Raji (cell line): ENCODE data around the gene BRD3OS.

Experiments
- POLR2A ChIP-seq: IDR thresholded peaks from 2 replicates; pipeline ENCODE4 v1.6.1; 2011; ENCODE audit warnings: low read depth, low read length, control low read depth; ENCODE audit not compliant: insufficient read depth

BRD3OS gene

GRCh38 chr9:134033516-134034214 lies 8.4 kb downstream of the BRD3OS start:
- no peak for TF ChIP-seq POLR2A

- no peak for TF ChIP-seq POLR2A
Observed at GRCh38 chr9:134034215-134035040, 9.1 kb downstream of the BRD3OS start.

DNA sequence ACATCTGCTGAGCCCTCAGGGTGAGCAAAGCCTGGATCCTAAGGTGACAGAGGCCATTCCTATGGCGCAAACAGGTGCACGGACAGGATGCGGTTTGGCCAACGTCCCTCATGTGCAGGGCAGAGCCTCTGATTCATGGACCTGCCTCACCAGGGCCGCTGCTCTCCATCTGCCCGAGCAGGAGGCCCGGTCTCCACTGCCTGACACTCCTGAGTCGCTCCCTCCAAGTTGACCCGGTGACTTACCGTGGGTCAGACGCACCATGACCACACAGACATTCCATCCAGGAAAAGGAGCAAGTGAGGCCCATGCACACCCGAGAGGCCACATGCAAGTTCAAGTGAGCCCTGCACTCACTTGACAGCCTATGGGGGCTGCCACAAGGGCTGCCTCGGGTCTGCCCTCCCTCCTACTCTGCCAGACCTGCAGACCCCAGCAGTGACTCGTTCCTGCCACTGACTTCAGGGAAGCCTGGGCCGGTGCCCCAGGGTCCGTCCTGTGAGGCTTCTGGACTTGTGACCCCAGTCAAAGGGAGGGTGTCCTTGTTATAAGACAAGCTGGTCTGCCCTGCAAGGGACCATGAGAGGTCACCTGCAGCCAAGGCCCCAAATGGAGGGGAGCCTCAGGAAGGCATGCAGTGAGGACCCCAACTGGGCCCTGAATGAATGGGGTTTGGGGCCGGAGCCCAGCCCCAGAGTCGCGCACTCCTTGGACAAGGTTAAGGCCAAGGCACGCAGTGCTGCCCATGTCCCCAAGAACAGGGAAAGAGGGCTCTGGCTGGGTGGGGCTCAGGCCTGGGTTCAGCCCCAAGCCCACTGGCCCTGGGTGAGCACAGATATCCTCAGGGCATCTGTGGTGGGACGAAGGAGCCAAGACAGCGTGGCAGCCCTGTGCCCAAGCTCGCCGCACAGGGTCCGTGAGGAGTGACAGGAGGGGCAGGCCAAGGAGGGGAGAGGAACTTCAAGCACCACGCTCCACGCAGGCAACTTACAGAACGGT lies 10.1 kb downstream of the BRD3OS start:
- no peak for TF ChIP-seq POLR2A

DNA sequence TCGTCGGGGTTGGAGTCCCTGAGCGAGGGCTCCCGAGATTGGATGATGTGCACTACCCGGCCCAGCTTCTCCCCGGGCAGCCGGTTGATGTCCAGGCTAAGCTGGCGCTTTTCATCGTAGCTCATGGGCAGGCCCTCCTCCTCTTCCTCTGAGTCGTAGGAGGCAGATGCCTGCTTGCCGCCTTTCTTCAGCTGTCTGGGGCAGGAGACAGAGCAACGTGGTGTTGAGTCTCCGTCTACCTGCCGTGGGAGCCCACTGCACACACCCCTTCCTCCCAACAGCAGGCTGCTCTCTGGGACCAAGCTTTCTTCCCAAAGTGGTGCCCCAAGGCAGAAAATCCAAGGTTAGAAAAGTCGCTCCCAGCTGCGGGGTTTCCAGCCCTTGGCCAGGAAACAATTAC lies 10.8 kb downstream of the BRD3OS start:
- no peak for TF ChIP-seq POLR2A

GRCh38 chr9:134037641-134038040 lies 12.4 kb downstream of the BRD3OS start:
- no peak for TF ChIP-seq POLR2A

- no peak for TF ChIP-seq POLR2A
Observed at GRCh38 chr9:134039386-134040175, 14.3 kb downstream of the BRD3OS start.

DNA sequence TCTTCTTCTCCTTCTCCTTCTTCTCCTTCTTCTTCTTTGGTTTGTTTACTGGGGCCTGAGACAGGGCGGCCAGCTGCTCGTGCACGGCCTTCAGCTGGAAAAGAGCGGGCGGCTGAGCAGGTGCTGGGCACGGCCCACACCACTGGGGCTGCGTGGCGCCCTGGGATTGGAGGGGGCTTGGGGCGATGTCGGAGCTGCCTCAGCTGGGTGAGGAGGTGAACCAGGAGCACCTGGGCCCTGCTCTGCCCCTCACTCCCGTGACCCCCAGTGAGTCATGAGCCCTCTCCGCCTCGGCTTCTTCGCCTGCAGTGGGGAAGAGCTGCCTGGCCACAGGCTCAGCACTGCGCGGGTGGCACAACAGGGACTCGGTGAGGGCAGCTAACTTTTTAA lies 14.9 kb downstream of the BRD3OS start:
- TF ChIP-seq POLR2A = no peak

GRCh38 chr9:134040781-134041648 lies 15.7 kb downstream of the BRD3OS start:
- TF ChIP-seq POLR2A = no peak

DNA sequence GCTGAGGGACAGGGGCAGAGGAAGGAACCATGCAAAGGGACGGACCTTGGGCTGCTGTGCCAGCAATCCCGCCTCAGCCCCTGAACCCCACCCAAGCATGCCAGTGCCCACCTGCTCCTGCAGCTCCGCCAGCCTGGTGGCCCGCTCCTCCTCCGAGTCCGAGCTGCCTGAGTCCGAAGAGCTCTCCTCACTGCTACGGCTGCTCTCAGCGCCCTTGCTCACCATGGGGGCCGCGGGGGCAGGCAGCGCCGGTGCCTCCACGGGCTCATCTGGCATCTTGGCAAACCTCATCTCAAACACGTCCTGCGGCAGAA lies 16.3 kb downstream of the BRD3OS start:
- no peak for TF ChIP-seq POLR2A

- no peak for TF ChIP-seq POLR2A
Observed at GRCh38 chr9:134043531-134043988, 18.3 kb downstream of the BRD3OS start.

DNA sequence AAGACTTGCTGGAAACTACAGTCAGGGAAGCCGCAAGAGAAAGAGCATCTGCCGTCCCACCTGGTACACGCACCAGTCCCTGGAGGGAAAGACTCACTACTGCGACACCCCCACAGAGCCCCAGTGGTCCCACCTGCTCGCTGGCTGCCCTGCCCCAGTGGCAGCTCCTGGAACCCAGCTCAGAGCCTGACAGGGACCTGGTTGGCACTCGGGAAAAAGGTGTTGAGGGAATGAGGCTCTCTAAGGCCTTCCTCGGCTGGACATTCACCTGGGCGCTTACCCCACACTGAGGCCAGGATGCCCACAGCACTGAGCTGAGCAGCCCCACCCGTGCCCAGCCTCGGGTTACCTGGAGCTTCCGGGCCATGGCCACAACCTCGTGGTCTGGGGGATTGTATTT lies 19.7 kb downstream of the BRD3OS start:
- TF ChIP-seq POLR2A = no peak

- TF ChIP-seq POLR2A = no peak
Observed at GRCh38 chr9:134045841-134046544, 20.7 kb downstream of the BRD3OS start.
